ENCODE measurements around the gene DSN1.

DNA sequence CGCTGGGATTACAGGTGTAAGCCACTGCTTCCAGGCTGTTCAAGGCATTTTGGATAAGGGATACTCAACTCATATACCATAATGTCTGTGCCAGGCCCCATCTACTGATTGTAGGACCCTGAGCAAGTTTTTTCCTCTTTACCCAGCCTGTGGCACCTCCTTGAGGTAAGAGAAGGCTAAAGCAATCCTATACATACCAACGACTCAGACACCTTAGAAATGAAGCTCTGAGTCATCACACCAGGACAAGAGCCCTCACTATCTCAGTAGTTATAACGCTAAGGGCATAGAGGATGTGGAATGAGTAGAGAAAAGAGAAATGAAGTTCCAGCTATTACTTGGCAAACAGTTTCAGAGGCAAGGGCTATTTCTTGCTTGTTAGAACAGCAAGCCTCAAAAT is 44.6 kb downstream of the DSN1 start:
- TF ChIP-seq POLR2AphosphoS2 (IDR thresholded peaks at IDR 0.05; ENCODE audit: low read length): no peak
- TF ChIP-seq, protein P1, sequence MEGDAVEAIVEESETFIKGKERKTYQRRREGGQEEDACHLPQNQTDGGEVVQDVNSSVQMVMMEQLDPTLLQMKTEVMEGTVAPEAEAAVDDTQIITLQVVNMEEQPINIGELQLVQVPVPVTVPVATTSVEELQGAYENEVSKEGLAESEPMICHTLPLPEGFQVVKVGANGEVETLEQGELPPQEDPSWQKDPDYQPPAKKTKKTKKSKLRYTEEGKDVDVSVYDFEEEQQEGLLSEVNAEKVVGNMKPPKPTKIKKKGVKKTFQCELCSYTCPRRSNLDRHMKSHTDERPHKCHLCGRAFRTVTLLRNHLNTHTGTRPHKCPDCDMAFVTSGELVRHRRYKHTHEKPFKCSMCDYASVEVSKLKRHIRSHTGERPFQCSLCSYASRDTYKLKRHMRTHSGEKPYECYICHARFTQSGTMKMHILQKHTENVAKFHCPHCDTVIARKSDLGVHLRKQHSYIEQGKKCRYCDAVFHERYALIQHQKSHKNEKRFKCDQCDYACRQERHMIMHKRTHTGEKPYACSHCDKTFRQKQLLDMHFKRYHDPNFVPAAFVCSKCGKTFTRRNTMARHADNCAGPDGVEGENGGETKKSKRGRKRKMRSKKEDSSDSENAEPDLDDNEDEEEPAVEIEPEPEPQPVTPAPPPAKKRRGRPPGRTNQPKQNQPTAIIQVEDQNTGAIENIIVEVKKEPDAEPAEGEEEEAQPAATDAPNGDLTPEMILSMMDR (IDR thresholded peaks at IDR 0.05 in 2 of 3, conservative IDR thresholded peaks at IDR 0.05 in 1 of 3; ENCODE audit: insufficient read depth in 2 of 3, low read depth in 1 of 3, low read length in 3 of 3): peak; percentile 14 to 38 (median 30); a peak in 2 of 6 replicates
- no peak for TF ChIP-seq FOXA1 (IDR thresholded peaks at IDR 0.05; ENCODE audit: borderline replicate concordance)
- no peak for TF ChIP-seq TEAD4 (IDR thresholded peaks at IDR 0.05; ENCODE audit: low read length)
- TF ChIP-seq TEAD4 (CRISPR knock-in tag; IDR thresholded peaks at IDR 0.05; ENCODE audit: borderline replicate concordance): no peak
- no peak for TF ChIP-seq POLR2B (IDR thresholded peaks at IDR 0.05; ENCODE audit: low read depth, partially characterized antibody)
- no peak for TF ChIP-seq FOXJ3 (CRISPR knock-in tag; IDR thresholded peaks at IDR 0.05)
- TF ChIP-seq MAZ (CRISPR knock-in tag; conservative IDR thresholded peaks at IDR 0.05 in 1 of 2, IDR thresholded peaks at IDR 0.05 in 1 of 2): no peak
- TF ChIP-seq, protein P2, sequence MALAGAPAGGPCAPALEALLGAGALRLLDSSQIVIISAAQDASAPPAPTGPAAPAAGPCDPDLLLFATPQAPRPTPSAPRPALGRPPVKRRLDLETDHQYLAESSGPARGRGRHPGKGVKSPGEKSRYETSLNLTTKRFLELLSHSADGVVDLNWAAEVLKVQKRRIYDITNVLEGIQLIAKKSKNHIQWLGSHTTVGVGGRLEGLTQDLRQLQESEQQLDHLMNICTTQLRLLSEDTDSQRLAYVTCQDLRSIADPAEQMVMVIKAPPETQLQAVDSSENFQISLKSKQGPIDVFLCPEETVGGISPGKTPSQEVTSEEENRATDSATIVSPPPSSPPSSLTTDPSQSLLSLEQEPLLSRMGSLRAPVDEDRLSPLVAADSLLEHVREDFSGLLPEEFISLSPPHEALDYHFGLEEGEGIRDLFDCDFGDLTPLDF (CRISPR knock-in tag; IDR thresholded peaks at IDR 0.05): no peak
- TF ChIP-seq, protein P3, sequence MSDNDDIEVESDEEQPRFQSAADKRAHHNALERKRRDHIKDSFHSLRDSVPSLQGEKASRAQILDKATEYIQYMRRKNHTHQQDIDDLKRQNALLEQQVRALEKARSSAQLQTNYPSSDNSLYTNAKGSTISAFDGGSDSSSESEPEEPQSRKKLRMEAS (CRISPR knock-in tag; IDR thresholded peaks at IDR 0.05): no peak
- TF ChIP-seq ZNF586 (CRISPR knock-in tag; conservative IDR thresholded peaks at IDR 0.05): no peak
- TF ChIP-seq ZNF140 (CRISPR knock-in tag; IDR thresholded peaks at IDR 0.05): no peak

Data from K562 (cell line).